B cell (primary cell): Measurements from ENCODE around the gene CCDC190.

Experiments used
- CTCF ChIP-seq: fragments of 200-600 bp; IDR thresholded peaks from one replicate; pipeline ENCODE4 v1.8.0; 2022; ENCODE audit warnings: antibody characterized with exemption, mild to moderate bottlenecking
- EZH2 ChIP-seq: IDR thresholded peaks from 2 replicates; pipeline ENCODE4 v1.6.1; 2012; ENCODE audit warnings: borderline replicate concordance, low read depth, mild to moderate bottlenecking, moderate library complexity, low read length; ENCODE audit not compliant: insufficient read depth, poor library complexity, severe bottlenecking

- no peak for TF ChIP-seq CTCF
- no peak for TF ChIP-seq EZH2
These were observed 8.0 kb upstream of the CCDC190 start for GRCh38 chr1:162868972-162869371.
